Testis (tissue), 3 donors: ENCODE data around the gene MAN1B1. TPM values are rescaled to one million over a fixed set of nuclear protein-coding genes. Genes with fewer than 3 reads are reported as not detected.
"Not testable (repeated sequence)": the region's sequence is repeated elsewhere in the genome, so short reads cannot be mapped to it uniquely, and the experiment has no call there.

Experiments
- DNase-seq: peaks from one replicate; pipeline ENCODE4 v3.0.0-alpha.2; 2019
- H3K27ac ChIP-seq, 2 donors: fragments of 200-600 bp; sonication (generic); one replicate each; pipeline ENCODE4 v1.5.1; 2019
- H3K27me3 ChIP-seq: fragments of 200-600 bp; sonication (generic); one replicate; pipeline ENCODE4 v1.5.1; 2019
- H3K36me3 ChIP-seq: fragments of 200-600 bp; sonication (generic); one replicate; pipeline ENCODE4 v1.5.1; 2017; ENCODE audit warnings: low read depth; ENCODE audit errors: missing control alignments
- H3K4me1 ChIP-seq: fragments of 200-600 bp; sonication (generic); one replicate; pipeline ENCODE4 v1.5.1; 2019
- H3K4me3 ChIP-seq, 2 donors: fragments of 200-600 bp; sonication (generic); one replicate each; pipeline ENCODE4 v1.5.1; 2017 to 2019
- H3K9me3 ChIP-seq: fragments of 200-600 bp; sonication (generic); one replicate; pipeline ENCODE4 v1.5.1; 2017
- POLR2A ChIP-seq: fragments of 450-650 bp; IDR thresholded peaks from one replicate; pipeline ENCODE4 v1.6.1; 2017; ENCODE audit warnings: antibody characterized with exemption, mild to moderate bottlenecking, moderate library complexity
- WGBS, 2 donors: methylation state at CpG; one replicate each; pipeline ENCODE4 v1.1.5; 2018; 5-methylcytosine and 5-hydroxymethylcytosine counted together
- intact Hi-C: fragments of 100-400 bp; cut with DNase I; formaldehyde crosslinking; loops from one replicate; pipeline ENCODE4 v1.15.1; 2023; ENCODE audit warnings: low total_unique reads
- polyA plus RNA-seq: library from polyadenylated mRNA; stranded (reverse); fragments of 350-450 nt; fragmentation: Illumina TruSeq; extraction: RNeasy Lipid Tissue Mini Kit (QIAGEN cat#74804); gene quantifications from one replicate; pipeline ENCODE4 v1.2.3, GENCODE V29; 2014; ENCODE audit warnings: low read depth, low replicate concordance; ENCODE audit not compliant: insufficient read depth
- total RNA-seq, 2 donors: library from RNA; depleted of rRNA; stranded (reverse); fragments of >200 nt; gene quantifications; one replicate each; pipeline ENCODE4 v1.2.3, GENCODE V29; 2016
- TF ChIP-seq, protein P1 (sequence below), 3 experiments: fragments of 450-650 bp in 2 of 3; fragments of 200-600 bp in 1 of 3; sonication (generic) in 1 of 3; IDR thresholded peaks; one replicate each; pipeline ENCODE4 v1.5.1; 2016 to 2019; ENCODE audit warnings: antibody characterized with exemption in 3 of 3, mild to moderate bottlenecking in 2 of 3, moderate library complexity in 1 of 3

Gene MAN1B1
- total and polyA plus RNA-seq, 3 donors from 2014 or later: 62.2 to 124 (median 122) TPM

DNA sequence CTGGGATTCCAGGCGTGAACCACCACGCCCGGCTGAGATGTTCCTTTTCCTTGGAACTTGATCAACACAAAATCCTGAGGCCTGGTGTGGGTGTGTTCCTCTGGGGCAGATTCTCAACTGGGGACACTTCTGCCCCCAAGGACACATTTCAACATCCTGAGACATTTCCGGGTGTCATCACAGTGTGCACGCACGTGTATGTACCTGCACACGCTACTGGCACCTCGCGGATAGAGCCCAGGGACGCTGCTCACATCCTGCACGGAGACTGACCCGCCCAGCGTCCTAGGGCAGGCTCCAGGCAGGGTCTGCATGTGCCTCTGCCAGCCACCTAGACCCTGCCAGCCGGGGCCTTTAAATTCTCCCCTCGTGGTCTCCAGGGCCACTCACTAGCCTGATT lies 24.4 kb upstream of the MAN1B1 start:
- TF ChIP-seq, protein P1, sequence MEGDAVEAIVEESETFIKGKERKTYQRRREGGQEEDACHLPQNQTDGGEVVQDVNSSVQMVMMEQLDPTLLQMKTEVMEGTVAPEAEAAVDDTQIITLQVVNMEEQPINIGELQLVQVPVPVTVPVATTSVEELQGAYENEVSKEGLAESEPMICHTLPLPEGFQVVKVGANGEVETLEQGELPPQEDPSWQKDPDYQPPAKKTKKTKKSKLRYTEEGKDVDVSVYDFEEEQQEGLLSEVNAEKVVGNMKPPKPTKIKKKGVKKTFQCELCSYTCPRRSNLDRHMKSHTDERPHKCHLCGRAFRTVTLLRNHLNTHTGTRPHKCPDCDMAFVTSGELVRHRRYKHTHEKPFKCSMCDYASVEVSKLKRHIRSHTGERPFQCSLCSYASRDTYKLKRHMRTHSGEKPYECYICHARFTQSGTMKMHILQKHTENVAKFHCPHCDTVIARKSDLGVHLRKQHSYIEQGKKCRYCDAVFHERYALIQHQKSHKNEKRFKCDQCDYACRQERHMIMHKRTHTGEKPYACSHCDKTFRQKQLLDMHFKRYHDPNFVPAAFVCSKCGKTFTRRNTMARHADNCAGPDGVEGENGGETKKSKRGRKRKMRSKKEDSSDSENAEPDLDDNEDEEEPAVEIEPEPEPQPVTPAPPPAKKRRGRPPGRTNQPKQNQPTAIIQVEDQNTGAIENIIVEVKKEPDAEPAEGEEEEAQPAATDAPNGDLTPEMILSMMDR (IDR thresholded peaks at IDR 0.05): no peak
- TF ChIP-seq POLR2A: no peak
- Histone ChIP-seq H3K9me3 (no peaks in the 10 kb centered on the region), H3K27ac (no peak overlapping the region), H3K27me3 (no peaks in the 10 kb centered on the region), H3K4me3 (no peak overlapping the region), H3K4me1 (peaks cover 4% of the 10 kb centered on the region), H3K36me3 (no peaks in the 10 kb centered on the region)
- DNase-seq: no peak
- 80 to 89% methylated on average over 9 to 15 of the region's 15 CpGs for WGBS, 2 donors
- intact Hi-C loops: no loop called here

DNA sequence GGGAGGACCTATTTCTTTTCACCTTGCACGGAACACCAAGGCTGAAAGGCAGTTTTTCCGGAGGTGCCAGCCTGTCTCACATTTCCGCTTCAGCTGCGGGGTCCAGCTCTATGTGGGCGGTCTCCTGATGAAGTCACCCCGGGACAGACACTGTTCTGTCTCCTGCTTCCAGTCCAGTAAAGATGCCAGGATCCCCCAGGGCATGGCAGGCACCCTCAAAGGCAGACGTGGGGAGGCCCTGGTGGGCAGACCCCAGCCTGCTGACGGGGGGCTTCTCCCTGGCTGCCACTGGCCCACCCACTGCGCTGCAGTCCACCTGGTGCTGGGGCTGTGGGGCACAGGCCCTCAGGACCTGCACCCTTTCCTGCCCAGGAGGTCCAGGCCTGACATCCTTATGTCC lies 24.0 kb upstream of the MAN1B1 start:
- 89% methylated on average over 7 of the region's 9 CpGs; no CpG with 5 or more reads in 1 of the 2 donors for WGBS, 2 donors
- intact Hi-C loops, H3K4me1 ChIP-seq: not testable (repeated sequence)

DNA sequence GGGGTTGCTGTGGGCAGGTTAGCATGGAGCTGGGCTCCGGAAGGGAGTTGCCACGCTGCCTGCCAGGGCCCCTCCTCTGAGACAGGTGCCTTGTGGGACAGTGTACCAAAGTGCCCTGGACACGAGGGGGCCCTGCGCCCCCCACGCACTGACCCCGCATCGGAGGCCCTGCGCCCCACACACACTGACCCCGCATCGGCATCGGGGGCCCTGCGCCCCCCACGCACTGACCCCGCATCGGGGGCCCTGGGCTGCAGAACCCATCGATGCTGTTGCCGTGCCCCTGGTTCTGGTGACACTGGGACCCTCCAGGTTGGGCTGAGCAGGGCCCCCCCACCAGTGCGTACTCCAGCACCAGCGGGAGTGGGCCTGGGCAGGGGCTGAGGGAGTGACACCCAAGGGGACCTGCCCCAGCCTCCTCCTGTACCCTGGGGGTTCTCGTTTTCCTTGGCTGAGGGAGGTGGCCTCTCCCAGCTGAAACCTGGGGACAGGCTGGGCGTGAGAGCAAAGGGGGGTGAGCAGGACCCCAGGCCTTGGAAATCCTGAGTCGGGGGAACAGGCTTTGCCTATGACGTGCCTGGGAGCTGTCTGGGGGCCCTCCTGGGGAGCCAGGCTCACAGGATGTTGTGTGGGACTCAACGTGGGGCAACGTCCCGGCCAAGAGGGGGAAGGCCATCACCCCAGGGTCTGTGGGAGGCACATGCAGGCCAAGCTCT lies 23.3 kb upstream of the MAN1B1 start:
- H3K36me3 ChIP-seq: no peaks in the 10 kb centered on the region
- no peak overlapping the region for H3K4me3 ChIP-seq
- WGBS, 2 donors: 91 to 93% methylated on average over 9 to 13 of the region's 26 CpGs
- H3K4me1 ChIP-seq: peaks cover 4% of the 10 kb centered on the region
- no peak overlapping the region for H3K27ac ChIP-seq
- intact Hi-C loops: no loop called here
- no peak for TF ChIP-seq POLR2A
- H3K27me3 ChIP-seq: no peaks in the 10 kb centered on the region
- no peaks in the 10 kb centered on the region for H3K9me3 ChIP-seq
- DNase-seq: no peak

More for the DNA sequence above, 24.0 kb upstream of the MAN1B1 start:
- not testable (repeated sequence) for H3K27me3 ChIP-seq, H3K9me3 ChIP-seq, H3K36me3 ChIP-seq, H3K27ac ChIP-seq, DNase-seq, H3K4me3 ChIP-seq

DNA sequence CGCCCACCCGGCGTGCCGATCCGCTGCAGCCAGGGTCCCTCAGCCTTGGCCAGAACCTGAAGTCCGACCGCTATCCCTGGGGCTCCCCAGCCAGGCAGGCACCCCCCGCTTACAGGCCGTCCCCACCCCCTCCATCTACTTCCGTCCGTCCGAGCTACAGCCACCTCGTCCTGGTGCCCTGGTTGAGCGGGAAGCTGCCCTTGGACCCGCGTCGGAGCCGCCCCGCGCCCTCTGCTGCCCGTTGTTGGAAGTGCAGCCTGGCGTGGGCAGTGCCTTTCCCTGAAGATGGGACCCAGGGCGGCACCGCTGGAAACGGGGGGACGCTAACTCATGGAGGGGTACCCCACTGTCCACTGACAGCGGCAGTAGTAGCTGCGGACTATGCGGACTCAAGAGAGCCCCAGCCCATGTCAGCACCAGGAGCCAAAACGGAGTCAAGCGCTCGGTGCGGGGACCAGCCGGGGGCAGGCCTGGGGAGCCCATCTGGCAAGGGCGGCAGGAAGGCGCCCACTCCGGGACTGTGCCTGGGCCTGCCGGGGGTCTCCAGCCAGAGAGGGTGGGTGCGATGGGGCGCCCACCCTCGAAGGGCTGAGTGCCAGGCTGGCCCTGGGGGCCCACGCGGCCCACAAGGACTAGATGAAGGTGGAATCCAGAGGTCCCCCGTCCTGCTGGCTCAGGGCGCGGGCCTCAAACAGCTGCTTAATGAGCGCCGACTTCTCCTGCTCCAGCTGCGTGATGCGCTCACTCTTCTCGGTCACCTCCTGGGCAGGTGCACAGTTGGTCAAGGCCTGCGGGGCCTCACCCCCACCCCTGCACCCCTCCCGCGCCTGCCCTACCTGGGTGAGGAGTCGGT lies 22.5 kb upstream of the MAN1B1 start:
- TF ChIP-seq, protein P1 (IDR thresholded peaks at IDR 0.05): peak; percentile 91 to 98 (median 95)
- TF ChIP-seq POLR2A: no peak
- no peak overlapping the region for H3K4me3 ChIP-seq
- intact Hi-C loops: no loop called here
- H3K27ac ChIP-seq: no peak overlapping the region
- H3K4me1 ChIP-seq: peaks cover 4% of the 10 kb centered on the region
- H3K27me3 ChIP-seq: no peaks in the 10 kb centered on the region
- DNase-seq: peak; percentile 67
- H3K36me3 ChIP-seq: no peaks in the 10 kb centered on the region
- 60 to 75% methylated on average over 4 to 55 of the region's 55 CpGs for WGBS, 2 donors
- H3K9me3 ChIP-seq: no peaks in the 10 kb centered on the region

DNA sequence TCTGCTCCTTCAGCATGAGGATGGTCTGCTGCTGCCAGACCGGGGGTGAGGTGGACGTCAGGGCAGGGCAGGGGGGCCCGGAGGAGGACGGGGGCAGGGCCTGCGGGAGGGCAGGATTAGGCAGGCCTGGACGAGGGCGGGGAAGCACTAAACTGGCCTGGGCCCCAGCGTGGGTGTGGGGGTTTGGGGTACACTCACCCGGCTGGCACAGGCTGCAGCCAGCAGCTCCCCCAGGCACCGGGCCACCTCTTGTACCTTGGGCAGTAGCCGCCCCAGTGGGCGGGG lies 22.0 kb upstream of the MAN1B1 start:
- intact Hi-C loops: no loop called here

More for the DNA sequence above, 22.0 kb upstream of the MAN1B1 start:
- Histone ChIP-seq H3K27ac (no peak overlapping the region), H3K36me3 (no peaks in the 10 kb centered on the region), H3K4me1 (peaks cover 4% of the 10 kb centered on the region), H3K27me3 (no peaks in the 10 kb centered on the region), H3K4me3 (no peak overlapping the region), H3K9me3 (no peaks in the 10 kb centered on the region)
- TF ChIP-seq, protein P1 (IDR thresholded peaks at IDR 0.05): no peak
- no peak for TF ChIP-seq POLR2A
- no peak for DNase-seq
- 84% methylated on average over 12 of the region's 12 CpGs; no CpG with 5 or more reads in 1 of the 2 donors for WGBS, 2 donors
